HG03039 (cell line): ENCODE data around the gene IL17C.
"Not testable (repeated sequence)": the region's sequence is repeated elsewhere in the genome, so short reads cannot be mapped to it uniquely, and the experiment has no call there.

ENCODE experiments used
- ATAC-seq: cut with Tn5 transposase; IDR thresholded peaks from one replicate; pipeline ENCODE4 v1.9.1; 2021; ENCODE audit warnings: mild to moderate bottlenecking, moderate library complexity; ENCODE audit not compliant: unreplicated experiment

IL17C gene

DNA sequence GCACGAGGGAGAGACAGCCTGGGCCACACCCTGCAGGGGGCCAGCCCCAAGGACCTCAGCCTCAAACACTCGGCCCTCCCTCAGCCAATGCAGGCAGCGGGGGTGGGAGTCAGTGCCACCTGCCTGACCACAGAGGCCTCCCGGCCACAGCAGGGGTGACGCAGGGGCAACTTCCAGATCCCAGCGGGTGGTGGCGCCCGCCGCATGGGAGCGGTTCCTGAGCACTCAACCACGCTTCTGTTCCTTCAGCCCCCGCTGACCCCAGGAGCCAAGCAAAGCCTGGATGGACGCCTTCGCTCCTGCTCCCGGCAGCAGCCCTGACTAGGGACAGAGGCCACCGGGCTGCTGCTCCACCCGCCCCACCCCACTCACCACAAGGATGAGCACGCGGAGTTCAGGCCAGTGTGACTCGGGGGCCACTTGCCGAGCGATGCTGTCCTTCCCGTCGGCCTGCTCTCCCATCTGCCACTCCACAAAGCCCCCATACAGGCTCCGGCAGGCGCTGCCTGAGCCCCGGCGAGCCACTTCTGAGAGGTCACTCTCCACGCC is 17.4 kb downstream of the IL17C start:
- ATAC-seq: no peak

- no peak for ATAC-seq
Measured at GRCh38 chr16:88656291-88656980, 18.1 kb downstream of the IL17C start.

DNA sequence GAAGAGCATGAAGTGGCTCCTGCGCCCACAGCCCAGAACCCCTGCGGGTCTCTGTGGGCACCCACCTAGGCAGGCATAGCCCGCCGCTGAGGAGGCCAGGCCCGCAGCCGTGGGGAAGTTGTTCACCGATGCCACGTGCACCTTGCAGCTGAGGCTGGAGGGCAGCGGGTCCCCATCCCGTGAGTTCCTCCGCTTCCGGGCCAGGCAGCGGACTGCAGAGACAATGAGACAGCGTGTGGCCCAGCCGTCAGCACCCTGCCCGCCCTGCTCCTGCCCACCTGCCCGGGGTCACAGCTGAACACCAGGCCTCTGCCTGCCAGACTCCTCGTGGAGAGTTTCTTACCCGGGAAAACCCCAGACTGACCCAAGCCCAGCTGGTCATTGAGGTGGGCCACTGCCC is 19.0 kb downstream of the IL17C start:
- no peak for ATAC-seq

DNA sequence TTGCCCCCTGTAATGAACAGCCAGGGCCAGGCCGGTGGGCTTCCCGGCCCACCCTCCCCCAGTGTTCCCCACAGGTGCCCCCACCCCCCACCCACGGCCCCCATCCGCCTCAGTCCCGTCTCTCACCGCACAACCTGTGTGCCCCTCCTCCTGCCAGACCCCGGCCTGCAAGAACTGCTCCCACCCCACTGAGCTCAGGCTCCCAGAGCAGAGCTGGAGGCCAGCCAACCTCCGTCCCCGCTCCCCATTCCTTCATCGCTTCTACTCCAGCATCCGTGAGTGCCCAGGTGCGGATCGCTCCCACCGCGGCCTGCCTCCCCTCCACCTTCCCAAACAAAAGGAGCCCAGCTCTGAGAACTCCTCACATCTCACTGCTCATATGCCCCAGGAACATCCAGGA is 20.3 kb downstream of the IL17C start:
- ATAC-seq: no peak

- ATAC-seq: no peak
Measured at GRCh38 chr16:88659160-88659559, 20.8 kb downstream of the IL17C start.

- no peak for ATAC-seq
Measured at GRCh38 chr16:88661468-88661867, 23.1 kb downstream of the IL17C start.

GRCh38 chr16:88662222-88662842 is 24.0 kb downstream of the IL17C start:
- no peak for ATAC-seq

- peak; percentile 92 for ATAC-seq
Measured at GRCh38 chr16:88662843-88663606, 24.7 kb downstream of the IL17C start, which contains the start of gene MVD. Gene MVD (minus strand): TSS chr16:88663091. CDS start chr16:88663080, 11 bp downstream.

- ATAC-seq: no peak
Measured at GRCh38 chr16:88665148-88665547, 26.8 kb downstream of the IL17C start.

DNA sequence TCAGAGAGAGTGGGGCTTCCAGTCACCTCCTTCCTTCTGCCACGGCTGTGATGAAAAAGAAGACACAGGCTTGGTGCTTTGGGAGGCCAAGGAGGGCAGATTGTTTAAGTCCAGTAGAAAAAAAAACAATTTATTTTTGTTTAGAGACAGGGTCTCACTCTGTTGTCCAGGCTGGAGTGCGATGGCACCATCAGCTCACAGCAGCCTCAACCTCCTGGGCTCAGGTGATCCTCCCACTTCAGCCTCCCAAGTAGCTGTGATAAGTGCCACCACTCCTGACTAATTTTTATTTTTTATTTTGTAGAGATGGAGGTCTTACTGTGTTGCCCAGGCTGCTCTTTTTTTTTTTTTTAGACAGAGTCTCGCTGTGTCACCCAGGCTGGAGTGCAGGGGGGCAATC is 27.2 kb downstream of the IL17C start:
- ATAC-seq: no peak

DNA sequence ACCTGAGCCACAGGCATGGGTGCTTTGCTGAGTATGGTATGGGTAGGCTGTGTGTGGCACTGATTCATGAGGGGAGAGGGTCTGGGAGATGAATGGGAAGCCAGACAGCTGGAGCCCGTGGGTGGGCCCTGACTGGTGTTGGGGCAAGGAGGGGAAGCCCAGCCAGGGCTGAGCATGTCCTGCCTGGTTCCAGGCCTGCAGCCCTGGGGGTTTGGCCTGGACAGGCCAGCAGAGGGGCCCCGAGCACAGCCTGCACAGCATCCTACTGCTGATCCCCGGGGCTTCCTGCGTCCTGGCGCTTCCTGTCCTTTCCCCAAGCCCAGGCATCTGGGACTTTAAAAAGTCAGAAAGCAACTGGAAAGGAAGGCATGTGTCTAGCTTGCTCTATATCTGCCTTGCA is 29.1 kb downstream of the IL17C start:
- ATAC-seq: no peak

GRCh38 chr16:88669493-88669892 is 31.1 kb downstream of the IL17C start:
- not testable (repeated sequence) for ATAC-seq

GRCh38 chr16:88669980-88670379 is 31.6 kb downstream of the IL17C start:
- ATAC-seq: no peak

- no peak for ATAC-seq
Measured at GRCh38 chr16:88671806-88672205, 33.4 kb downstream of the IL17C start.

GRCh38 chr16:88672776-88673175 is 34.4 kb downstream of the IL17C start:
- ATAC-seq: no peak

DNA sequence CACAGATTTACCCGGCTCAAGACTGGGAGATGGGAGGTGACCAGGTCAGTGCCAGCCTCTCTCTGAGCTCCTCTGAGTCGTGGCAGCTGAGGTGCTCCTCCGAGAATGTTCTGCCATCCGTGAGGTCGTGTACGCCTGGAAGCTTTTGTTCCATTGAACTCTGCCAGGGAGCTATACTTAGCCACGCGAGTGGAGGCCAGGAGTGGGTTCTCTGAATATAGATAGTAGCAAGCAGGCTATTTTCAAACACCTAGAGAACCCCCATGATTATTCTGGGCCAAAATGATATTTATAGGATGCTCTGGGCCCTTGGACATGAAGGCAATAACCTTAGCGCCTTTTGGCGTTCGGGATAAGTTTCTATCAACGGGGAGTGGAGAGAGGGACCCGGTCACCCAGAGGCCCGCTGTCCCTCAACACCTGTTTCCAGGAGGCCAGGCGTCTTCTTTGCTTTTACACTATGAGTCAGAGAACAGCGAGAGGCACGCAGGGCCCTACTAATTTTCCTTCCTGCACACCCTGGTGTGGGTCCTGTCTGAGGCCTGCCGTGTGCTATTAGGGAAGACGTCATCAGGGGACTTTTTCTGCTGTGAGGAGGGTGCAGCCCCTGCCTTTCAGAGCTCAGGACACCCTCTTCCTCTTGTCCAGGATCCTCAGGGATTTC is 35.5 kb downstream of the IL17C start:
- no peak for ATAC-seq

DNA sequence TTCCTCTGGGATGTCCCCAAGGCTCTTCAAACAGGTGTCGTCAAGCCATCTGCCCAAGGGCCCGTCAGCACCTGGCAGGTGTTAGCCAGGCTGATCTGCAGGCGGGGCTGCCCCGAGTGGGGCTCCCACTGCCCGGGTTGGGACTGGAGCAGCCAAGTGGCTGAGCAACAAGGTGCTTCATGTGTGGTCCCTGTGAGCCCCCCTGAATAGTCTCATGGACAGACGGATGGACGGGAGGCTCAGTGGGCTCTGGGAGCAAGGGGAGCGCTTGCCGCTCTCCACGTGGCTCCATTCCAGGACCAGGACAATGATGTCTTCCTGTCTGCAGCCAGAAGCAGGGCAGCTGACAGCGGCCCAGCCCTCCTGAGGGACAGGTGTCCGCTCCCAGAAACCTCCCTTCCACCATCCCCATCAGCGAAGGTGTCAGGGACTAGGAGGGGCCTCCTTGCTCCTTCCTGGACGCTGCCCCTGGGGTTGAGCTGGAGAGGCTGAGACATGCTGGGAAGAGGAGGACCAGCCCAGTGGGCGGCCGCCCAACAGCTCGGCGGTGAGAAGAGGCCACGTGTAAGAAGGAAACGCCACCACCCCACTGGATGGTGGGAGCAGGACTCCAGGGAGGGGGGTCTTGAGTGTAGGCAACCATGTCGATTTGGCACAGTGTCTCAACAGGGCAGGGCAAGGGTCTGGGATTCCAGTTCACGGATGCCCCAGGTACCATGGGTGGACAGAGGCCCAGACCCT is 38.3 kb downstream of the IL17C start:
- no peak for ATAC-seq

DNA sequence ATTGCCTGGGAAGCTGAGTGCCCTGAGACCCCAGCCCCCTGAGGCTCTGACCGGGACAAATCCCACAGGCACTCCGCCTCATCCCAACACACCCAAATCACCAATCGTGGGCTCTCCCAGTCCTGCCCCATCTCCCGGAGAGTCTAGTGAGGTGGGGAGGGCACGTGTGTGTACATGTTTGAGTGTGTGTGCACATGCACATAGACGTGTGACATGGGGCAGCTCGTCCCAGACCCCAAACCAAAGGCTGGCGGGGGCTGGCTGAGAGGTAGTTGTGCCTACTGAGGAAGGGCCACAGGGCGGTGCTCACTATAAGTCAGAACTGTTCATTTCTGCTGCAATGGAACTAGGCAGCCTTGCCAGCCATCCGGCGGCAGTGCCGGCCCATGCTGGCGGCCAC is 39.3 kb downstream of the IL17C start:
- ATAC-seq: no peak

- no peak for ATAC-seq
Measured at GRCh38 chr16:88678224-88678979, 40.0 kb downstream of the IL17C start.
